Stimulated activated CD4-positive, alpha-beta T cell treated with anti-CD3 and anti-CD28 coated beads, Interleukin-2, amount 100 ng/mL, for 4 hours (primary cell): ENCODE measurements around the gene TES.
A peak's percentile ranks its signal among the peaks of the same experiment; 100 is the strongest.
"Not testable (repeated sequence)": the region's sequence is repeated elsewhere in the genome, so short reads cannot be mapped to it uniquely, and the experiment has no call there.

ENCODE experiments used
- DNase-seq: peaks from one replicate; pipeline ENCODE4 v3.0.0-alpha.2; 2020; ENCODE audit warnings: low read depth

TES gene, protein sequence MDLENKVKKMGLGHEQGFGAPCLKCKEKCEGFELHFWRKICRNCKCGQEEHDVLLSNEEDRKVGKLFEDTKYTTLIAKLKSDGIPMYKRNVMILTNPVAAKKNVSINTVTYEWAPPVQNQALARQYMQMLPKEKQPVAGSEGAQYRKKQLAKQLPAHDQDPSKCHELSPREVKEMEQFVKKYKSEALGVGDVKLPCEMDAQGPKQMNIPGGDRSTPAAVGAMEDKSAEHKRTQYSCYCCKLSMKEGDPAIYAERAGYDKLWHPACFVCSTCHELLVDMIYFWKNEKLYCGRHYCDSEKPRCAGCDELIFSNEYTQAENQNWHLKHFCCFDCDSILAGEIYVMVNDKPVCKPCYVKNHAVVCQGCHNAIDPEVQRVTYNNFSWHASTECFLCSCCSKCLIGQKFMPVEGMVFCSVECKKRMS

DNA sequence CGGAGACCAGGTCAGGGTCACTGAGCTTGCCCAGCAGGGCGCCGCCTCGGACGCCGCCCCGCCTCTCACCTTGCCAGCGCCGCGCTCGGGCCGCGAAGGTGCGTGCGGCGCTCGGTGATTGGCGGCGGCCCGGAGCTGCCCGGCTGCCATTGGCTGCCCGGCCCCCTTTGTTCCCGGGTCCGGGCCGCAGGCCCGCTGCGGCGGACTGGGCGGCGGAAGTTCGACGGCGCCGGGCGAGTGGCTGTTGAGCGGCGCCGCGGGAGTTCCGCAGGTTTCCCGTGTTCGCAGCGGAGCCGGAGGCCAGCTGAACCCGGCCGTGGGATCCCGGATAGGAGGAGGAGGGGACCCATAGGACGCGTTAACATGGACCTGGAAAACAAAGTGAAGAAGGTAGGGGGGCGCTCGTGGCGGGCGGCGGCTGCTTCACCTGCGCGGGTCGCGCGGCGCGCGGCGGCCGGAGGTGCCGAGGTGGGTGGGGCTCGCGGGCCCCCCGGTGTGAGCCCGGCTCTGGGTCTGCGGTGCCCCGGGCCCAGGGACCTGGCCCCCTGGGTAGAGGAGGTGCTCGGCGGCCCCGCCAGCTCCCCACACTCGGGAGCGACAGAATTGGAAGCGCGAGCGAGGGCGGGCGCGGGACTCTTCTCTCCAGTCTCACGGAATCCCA lies at the start of gene TES:
Gene TES (plus strand): TSS at position 195 of the 661 bp plus-strand sequence. CDS start 169 bp downstream, at position 364.
- peak; percentile 43 for DNase-seq

DNA sequence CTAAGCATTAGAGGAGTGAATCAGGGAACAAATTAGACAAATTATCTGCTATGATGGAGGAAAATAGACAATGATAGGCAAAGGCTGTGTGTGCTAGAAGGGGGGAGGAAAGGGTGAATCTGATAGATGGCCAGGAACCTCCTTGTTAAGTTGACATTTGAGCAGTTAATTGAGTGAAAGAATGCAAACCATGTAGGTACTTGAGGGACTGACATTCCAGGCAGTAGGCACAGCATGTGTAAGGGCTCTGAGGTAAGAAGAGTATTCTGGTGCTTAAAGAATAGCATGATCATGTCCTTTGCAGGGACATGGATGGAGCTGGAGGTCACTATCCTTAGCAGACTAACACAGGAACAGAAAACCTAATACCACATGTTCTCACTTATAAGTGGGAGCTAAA lies 48.6 kb upstream of the TES start:
- DNase-seq, result no peak

DNA sequence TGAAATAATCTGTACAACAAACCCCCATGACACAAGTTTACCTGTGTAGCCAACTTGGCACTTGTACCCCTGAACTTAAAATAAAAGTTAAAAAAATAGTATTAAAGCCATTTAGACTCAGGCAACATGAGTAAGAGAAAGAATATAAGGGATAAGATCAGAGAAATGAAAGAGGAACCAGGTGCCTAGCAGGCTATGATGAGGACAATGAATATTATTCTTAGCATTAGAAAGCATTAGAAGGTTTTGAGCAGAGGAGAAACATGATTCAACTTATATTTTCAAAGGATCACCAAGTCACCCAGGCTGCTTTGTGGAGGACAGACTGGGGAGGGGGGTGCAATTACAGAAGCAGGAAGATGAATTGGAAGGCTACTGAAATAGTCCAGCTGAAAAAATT lies 48.1 kb upstream of the TES start:
- no peak for DNase-seq

DNA sequence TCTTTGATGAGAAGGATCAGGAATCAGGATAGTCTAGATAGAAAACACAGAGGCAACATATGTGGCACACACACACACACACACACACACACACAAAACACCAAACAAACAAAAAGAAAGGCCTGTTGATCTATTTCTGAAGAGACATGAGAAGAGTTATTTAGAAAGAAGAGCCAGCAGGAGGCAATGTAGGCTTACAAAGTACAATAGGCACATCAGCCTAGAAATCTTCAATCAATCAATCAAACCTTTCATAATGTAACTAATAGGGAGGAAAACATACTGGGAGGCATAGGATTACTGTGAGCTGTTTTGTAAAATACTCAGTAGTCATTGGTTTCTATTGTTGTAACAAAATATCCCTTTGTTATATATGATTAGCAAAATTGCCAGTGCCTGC lies 47.3 kb upstream of the TES start:
- DNase-seq, result no peak

DNA sequence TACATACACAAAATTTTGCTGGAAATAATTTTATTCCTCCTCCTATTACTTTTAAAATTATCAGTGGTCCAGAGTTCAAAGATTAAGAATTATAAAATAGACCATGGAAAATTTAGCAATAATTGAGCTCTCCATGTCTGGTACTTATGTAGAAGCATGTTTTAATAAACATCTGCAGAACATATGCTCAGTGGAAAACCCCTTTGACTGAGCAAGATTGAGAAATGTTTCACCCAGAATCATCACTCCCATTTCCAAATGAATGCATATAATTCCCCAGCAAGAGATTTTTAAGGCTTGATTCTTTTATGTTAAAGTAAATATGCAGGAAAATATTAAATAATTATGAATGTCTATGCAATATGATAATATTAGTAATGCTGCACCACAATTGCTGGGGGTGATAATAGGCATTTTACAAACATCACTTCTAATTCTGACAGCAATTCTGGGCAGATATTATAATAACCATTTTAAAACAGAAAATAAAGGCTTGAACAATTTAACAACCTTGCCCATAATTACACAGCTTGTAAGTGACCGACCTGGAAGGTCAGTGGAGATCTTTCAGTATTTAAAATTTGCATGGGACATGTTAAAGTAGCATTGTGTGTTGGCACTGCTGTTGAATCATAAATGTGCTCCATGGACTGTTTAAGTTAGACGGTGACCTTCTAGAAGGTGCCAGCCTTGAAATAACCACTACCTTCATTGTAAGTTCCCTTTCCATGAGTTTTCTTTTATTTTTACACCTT lies 45.6 kb upstream of the TES start:
- no peak for DNase-seq

DNA sequence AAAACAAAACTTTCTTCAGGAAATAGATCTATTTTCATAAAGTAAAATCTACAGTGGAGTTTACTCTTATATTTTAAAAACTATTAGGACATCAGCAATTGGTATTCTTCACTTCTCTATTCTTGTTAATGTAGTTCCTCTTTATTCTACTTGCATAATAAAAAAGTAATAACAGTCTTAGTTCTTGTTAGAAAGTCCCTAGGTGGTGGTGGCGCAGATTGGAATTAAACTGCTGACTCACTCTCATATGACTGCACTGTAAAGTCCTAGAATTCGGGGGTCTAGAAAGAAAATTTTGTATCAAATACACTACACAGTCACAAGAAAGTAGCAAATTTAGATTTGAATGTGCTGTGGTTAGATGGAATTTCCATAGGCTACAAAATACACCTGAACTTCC lies 44.6 kb upstream of the TES start:
- DNase-seq, result no peak

DNA sequence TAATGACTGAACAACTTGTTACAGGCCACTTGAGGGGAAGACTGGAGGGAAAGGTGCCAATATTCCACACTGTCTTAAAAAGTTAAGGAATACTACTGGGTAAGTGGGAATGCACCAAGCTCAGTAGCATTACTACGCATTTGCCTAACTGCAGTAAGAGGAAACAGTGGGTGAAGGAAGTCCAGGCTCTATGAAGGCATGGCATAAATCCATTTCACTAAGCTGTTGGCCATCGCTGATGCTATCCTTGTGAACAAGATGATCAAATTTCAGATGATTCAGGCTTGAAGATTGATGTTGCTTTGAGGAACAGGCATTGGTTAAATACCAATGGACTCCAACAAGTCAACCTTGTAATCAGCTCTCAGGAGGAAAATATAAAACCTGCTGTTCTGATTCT lies 44.2 kb upstream of the TES start:
- no peak for DNase-seq

DNA sequence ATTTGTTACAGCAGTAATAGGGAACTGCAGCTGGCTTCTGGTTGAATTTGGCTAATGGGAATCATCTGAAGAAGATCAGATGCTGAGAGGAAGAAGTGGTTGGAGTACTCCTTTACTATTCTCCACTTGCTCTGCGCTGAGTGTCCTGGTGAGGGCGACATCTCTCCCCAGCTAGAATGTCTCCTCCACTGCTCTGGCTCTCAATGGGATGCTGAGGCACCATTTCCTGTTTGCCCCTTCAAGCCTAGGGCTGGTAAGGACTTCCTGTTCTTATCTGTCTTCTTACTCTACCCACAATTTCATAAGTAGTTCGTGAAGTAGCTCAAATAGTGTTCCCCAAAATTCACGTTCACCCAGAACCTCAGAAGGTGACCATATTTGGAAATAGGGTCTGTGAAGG lies 43.2 kb upstream of the TES start:
- no peak for DNase-seq

DNA sequence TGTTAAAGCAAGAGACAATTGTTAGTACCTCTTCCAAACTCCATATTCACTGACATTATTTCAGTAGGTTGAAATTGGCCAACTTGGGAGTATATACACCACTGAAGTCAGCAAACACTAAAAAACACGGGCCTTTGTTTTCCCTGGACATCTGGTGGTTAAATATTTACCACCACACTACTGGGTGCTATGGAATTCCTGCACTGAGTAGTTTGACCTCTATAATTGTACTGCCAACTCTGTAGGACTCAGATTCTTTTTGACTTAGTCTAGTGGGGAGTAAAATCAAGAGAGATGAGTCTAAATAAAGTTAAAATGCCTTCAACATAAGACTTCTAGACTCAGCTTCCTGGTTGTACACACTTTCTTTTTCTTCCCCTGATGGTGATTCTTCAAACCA lies 41.3 kb upstream of the TES start:
- DNase-seq, result no peak

DNA sequence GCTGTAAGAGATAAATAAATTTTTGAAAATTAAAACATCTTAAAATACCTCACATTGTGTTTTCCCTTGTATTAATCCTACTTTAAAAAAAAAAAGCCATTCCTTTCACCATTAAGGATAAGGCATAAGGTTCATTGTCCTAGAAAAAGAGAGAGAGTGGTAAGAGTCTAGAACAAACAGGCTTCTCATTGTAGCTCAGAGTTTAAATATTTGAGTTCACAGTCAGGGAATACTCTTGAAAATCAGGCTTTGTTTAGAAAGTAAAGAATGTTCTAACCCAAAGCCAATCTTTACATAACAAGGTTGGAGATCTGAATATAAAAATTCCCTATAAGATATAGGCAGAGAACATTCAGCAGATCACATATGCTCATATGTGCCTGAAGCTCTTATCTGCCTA lies 40.2 kb upstream of the TES start:
- no peak for DNase-seq

DNA sequence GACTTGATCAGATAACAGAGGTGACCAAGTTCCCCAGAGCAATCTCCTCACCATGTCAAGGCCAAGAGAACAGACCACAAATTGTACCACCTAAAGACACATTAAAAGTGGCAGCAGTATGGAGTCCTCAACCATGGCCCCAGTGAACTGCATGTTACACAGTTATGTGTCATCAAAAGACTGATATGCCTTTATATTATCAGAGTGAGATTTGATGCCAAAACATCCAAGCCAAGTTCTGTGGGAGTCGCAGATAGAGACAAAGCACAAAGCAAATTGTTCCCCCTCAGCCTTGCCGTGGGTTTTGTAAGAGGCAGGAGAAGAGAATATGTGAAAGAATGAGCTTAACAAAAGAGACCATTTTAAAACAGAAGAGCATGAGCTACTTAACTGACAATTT lies 39.2 kb upstream of the TES start:
- DNase-seq, result no peak

DNA sequence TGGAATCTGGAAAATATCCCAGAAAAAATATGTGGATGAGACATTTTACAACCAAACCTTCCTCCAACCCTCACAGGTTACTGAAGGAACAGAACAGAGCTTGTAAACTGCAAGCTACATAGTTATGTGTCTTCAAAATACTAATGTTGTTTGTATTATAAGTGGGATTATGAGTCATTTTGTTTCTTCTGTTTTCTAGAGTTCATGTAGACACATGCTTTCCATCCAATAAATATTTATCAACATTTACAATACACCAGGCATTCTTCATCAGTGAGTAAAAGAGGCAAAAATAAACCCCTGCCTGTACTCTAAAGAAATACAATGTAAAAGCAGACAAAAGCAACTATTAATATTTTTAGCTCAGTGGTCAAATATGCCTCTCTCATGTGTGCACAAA lies 38.0 kb upstream of the TES start:
- no peak for DNase-seq

DNA sequence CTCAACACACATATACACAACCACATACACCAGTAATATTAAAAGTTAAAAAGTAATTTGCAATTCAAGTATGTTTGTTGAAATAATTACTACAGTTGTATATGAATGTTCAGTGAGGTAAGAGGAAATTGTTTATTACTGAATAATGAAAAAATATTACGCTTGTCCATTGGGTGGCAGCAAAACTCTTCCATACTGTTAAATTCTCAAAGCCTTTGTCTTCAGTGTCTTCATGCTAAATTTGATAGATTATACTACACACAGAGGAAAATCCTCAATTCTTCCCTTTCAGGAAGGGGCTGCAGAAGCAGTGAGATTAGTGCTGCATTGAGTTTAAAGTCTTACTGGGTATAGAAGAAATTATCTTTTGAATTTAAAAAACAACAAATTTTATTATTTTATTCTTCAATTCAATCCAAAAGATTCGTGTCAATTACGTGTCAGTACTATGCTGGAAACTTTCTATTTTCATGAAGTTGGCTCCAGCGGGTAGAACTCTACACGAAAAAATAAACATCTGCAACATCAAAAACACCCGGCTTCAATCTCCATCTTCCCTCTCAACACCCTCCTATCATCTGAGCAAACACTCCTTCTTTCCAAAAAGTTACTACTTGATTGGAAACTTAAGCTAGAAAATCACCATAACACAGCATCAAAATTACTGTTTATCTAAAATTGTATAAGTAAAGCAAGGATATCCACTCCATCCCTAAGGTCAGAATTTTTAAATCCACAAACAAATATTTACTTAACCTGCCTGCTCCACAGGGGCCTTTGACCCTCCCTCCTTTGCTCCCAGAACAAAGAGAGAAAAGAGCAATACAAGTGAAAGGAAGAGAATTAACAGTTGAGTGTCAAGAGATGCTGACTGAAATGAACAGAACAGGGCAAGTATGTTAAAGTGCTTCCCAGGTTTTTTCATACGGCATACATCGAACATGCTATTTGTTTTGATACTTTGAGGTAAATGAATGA lies 37.0 kb upstream of the TES start:
- peak; percentile 3 for DNase-seq

DNA sequence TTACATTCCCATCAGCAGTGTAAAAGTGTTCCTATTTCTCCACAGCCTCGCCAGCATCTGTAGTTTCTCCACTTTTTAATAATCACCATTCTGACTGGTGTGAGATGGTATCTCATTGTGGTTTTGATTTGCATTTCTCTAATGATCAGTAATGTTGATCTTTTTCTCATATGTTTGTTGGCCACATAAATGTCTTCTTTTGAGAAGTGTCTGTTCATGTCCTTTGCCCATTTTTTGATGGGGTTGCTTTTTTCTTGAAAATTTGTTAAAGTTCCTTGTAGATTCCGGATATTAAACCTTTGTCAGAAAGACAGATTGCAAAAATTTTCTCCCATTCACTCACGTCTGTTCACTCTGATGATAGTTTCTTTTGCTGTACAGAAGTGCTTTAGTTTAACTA lies 35.2 kb upstream of the TES start:
- not testable (repeated sequence) for DNase-seq

DNA sequence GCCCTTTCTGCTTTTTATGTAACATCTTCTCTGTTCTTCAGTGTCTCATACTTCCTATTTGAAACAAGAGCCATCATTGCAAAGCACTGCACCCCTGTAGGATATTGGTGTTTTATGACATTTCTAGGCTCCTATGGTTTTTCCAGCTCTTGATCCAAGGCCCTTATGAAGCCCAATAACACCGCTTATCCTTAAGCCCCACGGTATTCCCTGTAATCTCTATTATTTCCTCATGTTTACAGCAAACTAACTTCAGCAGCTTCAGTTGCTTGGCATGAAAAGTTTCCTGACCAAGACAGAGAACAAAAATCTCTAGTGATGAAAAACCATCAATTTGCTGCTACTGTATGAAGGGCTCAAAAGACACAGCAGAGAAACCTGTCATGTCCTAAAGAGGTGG lies 34.1 kb upstream of the TES start:
- DNase-seq, result no peak

DNA sequence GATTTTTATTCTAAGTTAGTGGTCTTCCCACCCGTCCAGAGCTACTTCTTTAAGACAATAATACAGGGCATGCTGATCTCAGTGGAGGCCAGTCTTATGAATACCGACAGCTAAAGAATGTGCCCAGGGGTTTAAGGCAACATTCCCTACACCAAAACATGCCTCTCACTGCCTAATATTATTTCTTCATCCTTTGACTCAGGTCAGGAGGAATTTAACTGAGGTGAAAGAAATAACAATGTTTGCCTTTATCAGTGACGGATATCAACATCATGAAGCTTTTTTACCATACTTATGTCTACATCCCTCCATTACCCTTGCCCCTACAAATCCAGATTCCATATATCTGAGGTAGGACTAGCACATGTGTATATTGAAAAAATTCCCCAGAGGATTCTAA lies 33.3 kb upstream of the TES start:
- no peak for DNase-seq

DNA sequence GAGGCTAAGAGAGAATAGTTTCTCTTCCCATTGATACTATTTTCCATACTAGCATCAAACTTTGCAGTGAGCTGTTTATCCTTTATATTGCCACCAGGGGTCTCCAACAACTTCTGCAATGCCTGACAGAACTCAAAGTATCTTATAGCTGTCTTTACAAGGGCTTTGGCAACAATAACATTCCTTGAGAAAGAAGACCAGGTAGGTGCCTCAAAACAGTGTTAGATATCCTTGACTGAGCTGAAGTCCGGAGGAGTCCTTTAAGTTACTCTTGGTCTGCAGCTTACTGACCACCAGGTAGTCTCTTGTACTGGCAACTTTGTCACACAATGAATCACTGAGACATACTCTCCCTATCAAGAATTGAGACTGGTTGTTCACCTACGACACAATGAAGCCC lies 30.0 kb upstream of the TES start:
- peak; percentile 18 for DNase-seq

DNA sequence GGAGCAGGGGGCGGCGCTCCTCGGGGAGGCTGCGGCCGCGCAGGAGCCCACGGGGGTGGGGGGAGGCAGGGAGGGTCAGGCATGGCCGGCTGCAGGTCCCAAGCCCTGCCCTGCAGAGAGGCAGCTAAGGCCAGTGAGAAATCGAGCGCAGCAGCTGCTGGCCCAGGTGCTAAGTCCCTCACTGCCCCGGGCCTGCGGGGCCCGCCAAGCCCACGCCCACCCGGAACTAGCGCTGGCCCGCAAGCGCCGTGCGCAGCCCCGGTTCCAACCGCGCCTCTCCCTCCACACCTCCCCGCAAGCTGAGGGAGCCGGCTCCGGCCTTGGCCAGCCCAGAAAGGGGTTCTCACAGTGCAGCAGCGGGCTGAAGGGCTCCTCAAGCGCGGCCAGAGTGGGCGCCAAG lies 28.3 kb upstream of the TES start:
- no peak for DNase-seq

DNA sequence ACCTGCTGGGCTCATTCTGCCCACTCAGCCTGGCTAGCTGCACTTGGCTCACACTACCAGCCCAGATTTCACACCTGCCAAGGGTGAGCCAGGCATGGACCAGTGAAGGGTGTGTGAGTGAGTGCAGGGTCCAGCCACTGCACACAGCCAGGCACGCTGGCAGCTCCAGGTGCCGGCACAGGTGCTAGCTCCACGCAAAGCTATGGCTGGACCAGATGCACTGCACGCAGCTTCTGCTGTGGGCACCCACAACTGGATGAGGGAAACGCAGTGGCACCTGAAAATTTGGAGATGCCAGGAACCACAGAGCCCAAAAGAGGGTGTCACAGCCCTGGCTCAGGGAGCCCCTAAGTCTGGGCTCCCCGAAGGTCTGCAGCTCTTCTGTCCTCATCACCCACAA lies 24.9 kb upstream of the TES start:
- no peak for DNase-seq

DNA sequence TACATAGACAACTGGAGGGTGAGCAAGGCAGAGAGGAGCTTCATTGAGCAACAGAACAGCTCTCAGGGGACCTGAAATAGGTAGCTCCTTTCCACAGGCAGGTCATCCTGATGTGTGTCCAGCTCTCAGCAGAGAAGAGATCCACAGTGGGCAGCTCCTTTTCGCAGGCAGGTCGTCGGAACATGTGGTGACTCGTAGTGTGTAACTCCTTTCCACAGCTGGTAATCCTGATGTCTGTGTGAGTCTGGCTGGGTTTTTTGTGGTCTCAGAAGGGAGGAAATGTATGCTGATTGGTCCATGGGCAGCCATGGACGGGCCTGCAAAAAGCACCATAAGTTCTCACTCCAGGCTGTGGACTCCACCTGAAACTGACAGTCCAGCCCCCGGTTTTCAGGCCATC lies 24.4 kb upstream of the TES start:
- no peak for DNase-seq

DNA sequence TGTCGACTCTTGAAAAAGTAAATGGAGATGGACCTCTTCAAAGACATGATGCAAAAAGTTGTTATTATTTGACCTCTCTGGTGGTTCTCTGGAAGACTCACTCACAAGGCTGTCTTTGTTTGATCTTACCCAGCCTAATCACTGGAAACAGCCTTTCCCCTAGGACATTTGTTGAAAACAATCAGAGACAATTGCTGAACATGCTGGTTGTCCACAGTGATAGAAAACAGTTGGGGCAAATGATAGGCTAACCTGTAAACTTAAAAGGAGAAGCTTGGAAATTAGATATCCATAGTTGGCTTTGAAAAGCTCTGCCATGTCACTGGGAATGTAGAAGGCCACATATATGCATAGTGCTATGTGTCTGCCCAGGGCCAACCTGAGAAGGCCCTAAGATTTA lies 22.9 kb upstream of the TES start:
- no peak for DNase-seq
